HepG2 (cell line): ENCODE measurements around the gene HYOU1. TPM values are rescaled to one million over a fixed set of nuclear protein-coding genes. Genes with fewer than 3 reads are reported as not detected.
A peak's percentile ranks its signal among the peaks of the same experiment; 100 is the strongest.

Experiments
- AKAP8 ChIP-seq: sonication (generic); formaldehyde crosslinking; IDR thresholded peaks from 2 replicates; pipeline ENCODE4 v1.5.1; 2020; ENCODE audit warnings: mild to moderate bottlenecking, missing genetic modification reagents
- ASH2L ChIP-seq: fragments of 300-600, 200-600 bp; sonication (generic); IDR thresholded peaks from 2 replicates; pipeline ENCODE4 v1.7.0; 2017; ENCODE audit warnings: low read depth, mild to moderate bottlenecking, moderate library complexity, mixed read lengths, low read length; ENCODE audit not compliant: insufficient read length
- ATF3 ChIP-seq: sonication (generic); formaldehyde crosslinking; IDR thresholded peaks from 2 replicates; pipeline ENCODE4 v1.4.0; 2020; ENCODE audit warnings: missing genetic modification reagents
- GABPA ChIP-seq, 2 experiments: IDR thresholded peaks; 2 replicates each; pipeline ENCODE4 v1.6.1; 2011 to 2016; ENCODE audit warnings: low read depth in 2 of 2, low read length in 1 of 2, missing biosample characterization in 1 of 2, missing genetic modification characterization in 1 of 2
- GATAD1 ChIP-seq: IDR thresholded peaks from 2 replicates; pipeline ENCODE4 v1.6.1; 2016; ENCODE audit warnings: missing genetic modification reagents, missing compliant biosample characterization
- HNF4A ChIP-seq: sonication (generic); formaldehyde crosslinking; IDR thresholded peaks from 2 replicates; pipeline ENCODE4 v1.4.0; 2020; ENCODE audit warnings: missing genetic modification reagents
- MAZ ChIP-seq, 2 experiments: sonication (generic) in 1 of 2; formaldehyde crosslinking in 1 of 2; IDR thresholded peaks; 2 replicates each; pipeline versions ENCODE4 v1.5.0 to v1.6.1; 2012 to 2020; ENCODE audit warnings: low read depth in 2 of 2, mild to moderate bottlenecking in 2 of 2, borderline replicate concordance in 1 of 2, improper control_type of control experiment in 1 of 2, low read length in 1 of 2, missing genetic modification reagents in 1 of 2, moderate library complexity in 1 of 2
- PITX1 ChIP-seq: sonication (generic); formaldehyde crosslinking; IDR thresholded peaks from 2 replicates; pipeline ENCODE4 v1.5.1; 2020; ENCODE audit warnings: mild to moderate bottlenecking, missing genetic modification reagents
- REPIN1 ChIP-seq: sonication (generic); formaldehyde crosslinking; IDR thresholded peaks from 2 replicates; pipeline ENCODE4 v1.8.0; 2022; ENCODE audit warnings: missing genetic modification reagents, low read depth, mild to moderate bottlenecking, borderline replicate concordance
- SAP130 ChIP-seq: IDR thresholded peaks from 2 replicates; pipeline ENCODE4 v1.6.1; 2016; ENCODE audit warnings: low read depth
- SIN3A ChIP-seq: IDR thresholded peaks from 2 replicates; pipeline ENCODE4 v1.6.1; 2011; ENCODE audit warnings: low read depth, mild to moderate bottlenecking, control low read depth, low read length, borderline replicate concordance
- THAP8 ChIP-seq: sonication (generic); formaldehyde crosslinking; IDR thresholded peaks from 2 replicates; pipeline ENCODE4 v1.5.1; 2020; ENCODE audit warnings: missing genetic modification reagents, mild to moderate bottlenecking, borderline replicate concordance
- ZC3H13 ChIP-seq: sonication (generic); formaldehyde crosslinking; IDR thresholded peaks from 2 replicates; pipeline ENCODE4 v1.8.1; 2023; ENCODE audit warnings: mild to moderate bottlenecking, missing genetic modification reagents, moderate library complexity
- ZFX ChIP-seq: sonication (generic); formaldehyde crosslinking; IDR thresholded peaks from 2 replicates; pipeline ENCODE4 v1.4.0; 2020; ENCODE audit warnings: mild to moderate bottlenecking, low read depth, missing genetic modification reagents, moderate library complexity
- ZHX2 ChIP-seq, 2 experiments: sonication (generic) in 1 of 2; formaldehyde crosslinking in 1 of 2; IDR thresholded peaks; 2 replicates each; pipeline versions ENCODE4 v1.6.1 to v1.9.0; 2014 to 2022; ENCODE audit warnings: antibody characterized with exemption in 1 of 2, borderline replicate concordance in 1 of 2, inconsistent platforms in 1 of 2, low read depth in 1 of 2, missing genetic modification reagents in 1 of 2
- ZNF414 ChIP-seq: sonication (generic); formaldehyde crosslinking; IDR thresholded peaks from 2 replicates; pipeline ENCODE4 v1.5.0; 2020; ENCODE audit warnings: missing genetic modification reagents
- ZNF615 ChIP-seq: sonication (generic); formaldehyde crosslinking; IDR thresholded peaks from 2 replicates; pipeline ENCODE4 v1.5.0; 2020; ENCODE audit warnings: mild to moderate bottlenecking, missing genetic modification reagents, borderline replicate concordance
- ZNF7 ChIP-seq: IDR thresholded peaks from 2 replicates; pipeline ENCODE4 v1.6.1; 2016; ENCODE audit warnings: missing biosample characterization, missing genetic modification reagents
- ZNF841 ChIP-seq: sonication (generic); formaldehyde crosslinking; IDR thresholded peaks from 2 replicates; pipeline ENCODE4 v1.8.1; 2023; ENCODE audit warnings: missing genetic modification reagents, borderline replicate concordance
- ZSCAN5A ChIP-seq: sonication (generic); formaldehyde crosslinking; IDR thresholded peaks from 2 replicates; pipeline ENCODE4 v1.8.0; 2022; ENCODE audit warnings: mild to moderate bottlenecking, missing genetic modification reagents, borderline replicate concordance
- polyA plus RNA-seq, 8 experiments: library from polyadenylated mRNA; depleted of rRNA in 3 of 8; stranded (reverse) in 7 of 8; unstranded in 1 of 8; fragments of >200 nt; fragmentation: Illumina TruSeq in 4 of 8; extraction: Trizol in 4 of 8; gene quantifications; 2 replicates each; pipeline versions ENCODE4 v1.2.1 to v1.2.3, GENCODE V29; 2011 to 2016; ENCODE audit warnings: low read depth in 4 of 8, missing spikeins in 1 of 8, mixed read lengths in 1 of 8; ENCODE audit not compliant: insufficient read depth in 1 of 8
- total RNA-seq, 5 experiments: library from RNA; depleted of rRNA; stranded (reverse); fragments of >200 nt; fragmentation: Illumina TruSeq; extraction: Trizol; gene quantifications; 2 replicates each; pipeline ENCODE4 v1.2.3, GENCODE V29; 2016; ENCODE audit warnings: low read depth in 1 of 5

HYOU1 gene
- total and polyA plus RNA-seq, 2 of the 13 experiments (the other 11 are each of a cell fraction or from before 2014, with no cell fraction given): 127 to 155 TPM

GRCh38 chr11:119026970-119027369, 30.0 kb downstream of the HYOU1 start (continued):
- 0 out of 2 replicates have a peak, but pooled peaks have one; percentile 10 for TF ChIP-seq GATAD1
- TF ChIP-seq ATF3 (CRISPR knock-in tag): no peak
- no peak for TF ChIP-seq ZNF414 (CRISPR knock-in tag)
- TF ChIP-seq ZNF615 (CRISPR knock-in tag): no peak
- TF ChIP-seq ZFX: no peak; the same call in 1 of the 2 replicates
- 0 out of 2 replicates have a peak, but pooled peaks have one; percentile 58 for TF ChIP-seq AKAP8 (CRISPR knock-in tag)
- TF ChIP-seq HNF4A (CRISPR knock-in tag): peak; percentile 88
- TF ChIP-seq SIN3A: 0 out of 2 replicates have a peak, but pooled peaks have one; percentile 36
- TF ChIP-seq PITX1 (CRISPR knock-in tag): peak; percentile 34; the same call in 1 of the 2 replicates
- TF ChIP-seq MAZ (IDR thresholded peaks at IDR 0.05; ENCODE audit: borderline replicate concordance, low read depth, low read length): no peak
- TF ChIP-seq MAZ (CRISPR knock-in tag; IDR thresholded peaks at IDR 0.05; ENCODE audit: low read depth): no peak
- no peak for TF ChIP-seq REPIN1 (CRISPR knock-in tag)
- TF ChIP-seq ZNF7 (CRISPR knock-in tag): no peak
- TF ChIP-seq GABPA (IDR thresholded peaks at IDR 0.05; ENCODE audit: low read depth, low read length): no peak
- TF ChIP-seq GABPA (CRISPR knock-in tag; IDR thresholded peaks at IDR 0.05; ENCODE audit: low read depth): no peak
- TF ChIP-seq THAP8 (CRISPR knock-in tag): no peak
- 0 out of 2 replicates have a peak, but pooled peaks have one; percentile 53 for TF ChIP-seq ZC3H13 (CRISPR knock-in tag)
- no peak for TF ChIP-seq ZNF841
- TF ChIP-seq SAP130 (CRISPR knock-in tag): peak; percentile 68
- TF ChIP-seq ASH2L: peak; percentile 36
- TF ChIP-seq ZHX2 (IDR thresholded peaks at IDR 0.05; ENCODE audit: low read depth): no peak
- TF ChIP-seq ZHX2 (CRISPR knock-in tag; IDR thresholded peaks at IDR 0.05; ENCODE audit: borderline replicate concordance): no peak
- TF ChIP-seq ZSCAN5A (CRISPR knock-in tag): no peak
